ENCODE measurements around the gene PPP1R3F. TPM values are rescaled to one million over a fixed set of nuclear protein-coding genes. Genes with fewer than 3 reads are reported as not detected.

Gene PPP1R3F
- polyA plus RNA-seq, 3 donors, result 0.47 to 1.6 (median 1.6) TPM

DNA sequence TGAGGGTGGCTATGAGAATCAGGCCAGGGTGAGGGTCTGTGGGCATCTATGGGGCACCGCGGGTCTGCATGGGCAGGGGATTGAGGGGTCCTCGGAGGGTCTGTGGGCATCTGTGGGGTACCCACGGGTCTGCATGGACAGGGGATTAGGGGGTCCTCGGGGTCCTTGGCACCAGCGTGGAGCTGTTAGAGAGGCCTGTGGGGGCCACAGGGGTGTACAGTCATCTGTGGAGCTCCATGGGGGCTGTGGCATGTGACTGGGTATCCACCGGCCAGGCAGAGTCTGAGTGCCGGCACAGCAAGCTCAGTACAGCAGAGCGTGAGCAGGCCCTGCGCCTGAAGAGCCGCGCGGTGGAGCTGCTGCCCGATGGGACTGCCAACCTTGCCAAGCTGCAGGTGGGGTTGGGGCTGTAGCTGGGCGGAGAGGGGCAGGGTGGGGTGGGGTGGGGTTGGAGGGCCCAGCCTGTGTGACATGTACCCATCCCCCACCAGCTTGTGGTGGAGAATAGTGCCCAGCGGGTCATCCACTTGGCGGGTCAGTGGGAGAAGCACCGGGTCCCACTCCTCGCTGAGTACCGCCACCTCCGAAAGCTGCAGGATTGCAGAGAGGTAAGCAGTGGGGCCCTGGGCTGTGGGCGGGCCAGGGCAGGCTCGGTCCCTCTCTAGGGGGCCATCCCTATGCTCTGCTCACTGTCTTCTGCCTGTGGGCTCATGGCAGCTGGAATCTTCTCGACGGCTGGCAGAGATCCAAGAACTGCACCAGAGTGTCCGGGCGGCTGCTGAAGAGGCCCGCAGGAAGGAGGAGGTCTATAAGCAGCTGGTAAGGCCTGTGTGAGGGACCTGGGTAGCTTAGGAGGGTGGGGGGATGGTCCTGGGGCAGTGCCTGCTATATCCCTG lies 21.4 kb upstream of the PPP1R3F start:
- H3K4me3 Mint-ChIP-seq, result no peak overlapping the region
- peaks cover 8% of the 10 kb centered on the region for H3K4me1 Mint-ChIP-seq
- H3K4me2 ChIP-seq (replicated peaks; ENCODE audit: extremely low read depth, low read length, poor library complexity, severe bottlenecking), result no peak overlapping the region
- no peaks in the 10 kb centered on the region for H3K79me2 ChIP-seq (ENCODE audit: insufficient read depth, low read length)
- H4K20me1 ChIP-seq (ENCODE audit: insufficient read depth, low read length), result peaks cover 4% of the 10 kb centered on the region
- 97% methylated on average over 12 of the region's 28 CpGs for WGBS (ENCODE audit: insufficient coverage)
- H3K27ac ChIP-seq (ENCODE audit: low read depth in 1 of 2, low read length in 2 of 2), result no peak overlapping the region
- peaks cover 0 to 1% (median 0%) of the 10 kb centered on the region in 7 donors for H3K9me3 Mint-ChIP-seq
- DNase-seq, result no peak
- H3K9ac ChIP-seq (ENCODE audit: insufficient read depth, low read length, poor library complexity, severe bottlenecking), result no peak overlapping the region
- peak overlapping the region in 1 of 7 donors; percentile 54 for H3K27ac Mint-ChIP-seq
- no peaks in the 10 kb centered on the region for H3K27me3 ChIP-seq (ENCODE audit: control insufficient read depth in 2 of 2, insufficient read depth in 2 of 2, low read length in 2 of 2)
- no peak overlapping the region for H3K4me3 ChIP-seq (replicated peaks in 1 of 3; ENCODE audit: low read depth in 2 of 3, low read length in 3 of 3)
- H2AFZ ChIP-seq (ENCODE audit: insufficient read depth, low read depth, low read length, poor library complexity, severe bottlenecking), result no peak overlapping the region
- peaks cover 55 to 74% of the 10 kb centered on the region in 2 donors for H3K36me3 Mint-ChIP-seq
- peaks cover 1% of the 10 kb centered on the region in 2 donors for H3K4me1 ChIP-seq (ENCODE audit: control insufficient read depth in 1 of 2, insufficient read depth in 2 of 2, low read length in 2 of 2)
- intact Hi-C loops (cut with micrococcal nuclease), result no loop called here
- H3K27me3 Mint-ChIP-seq (ENCODE audit: low read depth in 3 of 3), result peaks cover 0 to 11% (median 2%) of the 10 kb centered on the region in 3 donors
- TF ChIP-seq, protein P1, sequence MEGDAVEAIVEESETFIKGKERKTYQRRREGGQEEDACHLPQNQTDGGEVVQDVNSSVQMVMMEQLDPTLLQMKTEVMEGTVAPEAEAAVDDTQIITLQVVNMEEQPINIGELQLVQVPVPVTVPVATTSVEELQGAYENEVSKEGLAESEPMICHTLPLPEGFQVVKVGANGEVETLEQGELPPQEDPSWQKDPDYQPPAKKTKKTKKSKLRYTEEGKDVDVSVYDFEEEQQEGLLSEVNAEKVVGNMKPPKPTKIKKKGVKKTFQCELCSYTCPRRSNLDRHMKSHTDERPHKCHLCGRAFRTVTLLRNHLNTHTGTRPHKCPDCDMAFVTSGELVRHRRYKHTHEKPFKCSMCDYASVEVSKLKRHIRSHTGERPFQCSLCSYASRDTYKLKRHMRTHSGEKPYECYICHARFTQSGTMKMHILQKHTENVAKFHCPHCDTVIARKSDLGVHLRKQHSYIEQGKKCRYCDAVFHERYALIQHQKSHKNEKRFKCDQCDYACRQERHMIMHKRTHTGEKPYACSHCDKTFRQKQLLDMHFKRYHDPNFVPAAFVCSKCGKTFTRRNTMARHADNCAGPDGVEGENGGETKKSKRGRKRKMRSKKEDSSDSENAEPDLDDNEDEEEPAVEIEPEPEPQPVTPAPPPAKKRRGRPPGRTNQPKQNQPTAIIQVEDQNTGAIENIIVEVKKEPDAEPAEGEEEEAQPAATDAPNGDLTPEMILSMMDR (IDR thresholded peaks at IDR 0.05), result no peak
- peaks cover 55 to 77% of the 10 kb centered on the region in 2 donors for H3K36me3 ChIP-seq (replicated peaks in 1 of 2; ENCODE audit: control insufficient read depth in 1 of 2, insufficient read depth in 2 of 2, low read length in 2 of 2)
- H3K9me3 ChIP-seq (replicated peaks in 1 of 2; ENCODE audit: control insufficient read depth in 1 of 2, insufficient read depth in 1 of 2, low read length in 2 of 2), result no peaks in the 10 kb centered on the region

DNA sequence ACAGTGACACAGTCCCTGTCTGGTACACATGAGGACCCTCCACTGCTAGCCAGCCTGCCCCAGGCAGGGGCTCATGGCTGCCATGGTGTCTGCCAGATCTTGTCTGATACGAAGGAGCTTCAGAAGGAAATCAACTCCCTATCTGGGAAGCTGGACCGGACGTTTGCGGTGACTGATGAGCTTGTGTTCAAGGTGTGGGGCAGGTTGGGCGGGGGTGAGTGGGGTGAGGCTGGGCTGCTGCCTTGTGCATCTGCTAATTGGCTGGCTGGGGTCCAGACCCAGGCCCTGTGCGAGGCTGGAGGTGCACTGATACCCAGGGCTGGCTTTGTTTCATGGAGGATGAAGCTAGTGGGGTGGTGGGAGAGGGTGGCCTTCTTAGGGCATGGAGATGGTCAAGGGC lies 20.5 kb upstream of the PPP1R3F start:
- peaks cover 16% of the 10 kb centered on the region for H3K4me1 Mint-ChIP-seq
- Histone ChIP-seq H3K4me2 (replicated peaks; ENCODE audit: extremely low read depth, low read length, poor library complexity, severe bottlenecking) (no peak overlapping the region), H3K4me1 (ENCODE audit: control insufficient read depth in 1 of 2, insufficient read depth in 2 of 2, low read length in 2 of 2) (peaks cover 9% of the 10 kb centered on the region in 2 donors), H3K79me2 (ENCODE audit: insufficient read depth, low read length) (no peaks in the 10 kb centered on the region), H3K9ac (ENCODE audit: insufficient read depth, low read length, poor library complexity, severe bottlenecking) (no peak overlapping the region), H3K27ac (ENCODE audit: low read depth in 1 of 2, low read length in 2 of 2) (no peak overlapping the region), H3K9me3 (replicated peaks in 1 of 2; ENCODE audit: control insufficient read depth in 1 of 2, insufficient read depth in 1 of 2, low read length in 2 of 2) (no peaks in the 10 kb centered on the region), H3K36me3 (replicated peaks in 1 of 2; ENCODE audit: control insufficient read depth in 1 of 2, insufficient read depth in 2 of 2, low read length in 2 of 2) (peaks cover 48 to 68% of the 10 kb centered on the region in 2 donors), H3K4me3 (replicated peaks in 1 of 3; ENCODE audit: low read depth in 2 of 3, low read length in 3 of 3) (no peak overlapping the region), H4K20me1 (ENCODE audit: insufficient read depth, low read length) (peaks cover 4% of the 10 kb centered on the region), H2AFZ (ENCODE audit: insufficient read depth, low read depth, low read length, poor library complexity, severe bottlenecking) (no peak overlapping the region), H3K27me3 (ENCODE audit: control insufficient read depth in 2 of 2, insufficient read depth in 2 of 2, low read length in 2 of 2) (no peaks in the 10 kb centered on the region)
- peak overlapping the region in 1 of 7 donors; percentile 49 for H3K27ac Mint-ChIP-seq
- TF ChIP-seq, protein P1 (IDR thresholded peaks at IDR 0.05), result no peak
- no peak for DNase-seq
- H3K4me3 Mint-ChIP-seq, result no peak overlapping the region
- H3K36me3 Mint-ChIP-seq, result peaks cover 49 to 65% of the 10 kb centered on the region in 2 donors
- H3K27me3 Mint-ChIP-seq (ENCODE audit: low read depth in 3 of 3), result peaks cover 0 to 11% (median 2%) of the 10 kb centered on the region in 3 donors
- intact Hi-C loops (cut with micrococcal nuclease), result no loop called here
- peaks cover 0 to 1% (median 0%) of the 10 kb centered on the region in 7 donors for H3K9me3 Mint-ChIP-seq
- WGBS (ENCODE audit: insufficient coverage), result 98% methylated on average over 6 of the region's 6 CpGs

Data from CD14-positive monocyte (primary cell).